Suppressor macrophage (primary cell): ENCODE results near the gene IL5.
"Not testable (repeated sequence)": the region's sequence is repeated elsewhere in the genome, so short reads cannot be mapped to it uniquely, and the experiment has no call there.

Experiments used
- DNase-seq, 4 experiments: peaks; one replicate each; pipeline ENCODE4 v3.0.0-alpha.2; 2020 to 2022

IL5 gene

GRCh38 chr5:132528866-132529634 is 14.3 kb downstream of the IL5 start:
- no peak for DNase-seq

GRCh38 chr5:132528021-132528420 is 15.3 kb downstream of the IL5 start:
- no peak for DNase-seq

- DNase-seq, result peak in 1 of 4 experiments; percentile 3
Measured at GRCh38 chr5:132526974-132527564, 16.3 kb downstream of the IL5 start.

- DNase-seq, result peak; percentile 69 to 85 (median 72)
Measured at GRCh38 chr5:132526290-132526973, 16.9 kb downstream of the IL5 start.

- DNase-seq, result peak in 2 of 4 experiments; percentile 15 to 19
Measured at GRCh38 chr5:132525299-132525724, 18.0 kb downstream of the IL5 start.

- not testable (repeated sequence) for DNase-seq
Measured at GRCh38 chr5:132524877-132525276, 18.4 kb downstream of the IL5 start.

DNA sequence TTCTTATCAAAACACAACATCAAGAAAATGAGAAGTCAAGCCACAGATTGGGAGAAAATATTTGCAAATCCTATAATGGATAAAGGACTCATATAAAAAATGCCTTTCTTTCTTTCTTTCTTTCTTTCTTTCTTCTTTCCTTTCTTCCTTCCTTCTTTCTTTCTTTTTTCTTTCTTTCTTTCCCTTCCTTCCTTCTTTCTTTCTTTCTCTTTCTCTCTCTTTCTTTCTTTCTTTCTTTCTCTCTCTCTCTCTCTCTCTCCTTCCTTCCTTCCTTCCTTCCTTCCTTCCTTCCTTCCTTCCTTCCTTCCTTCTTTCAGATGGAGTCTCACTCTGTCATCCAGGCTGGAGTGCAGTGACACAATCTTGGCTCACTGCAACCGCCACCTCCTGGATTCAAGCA is 21.3 kb downstream of the IL5 start:
- not testable (repeated sequence) for DNase-seq

- not testable (repeated sequence) for DNase-seq
Measured at GRCh38 chr5:132513618-132514336, 29.5 kb downstream of the IL5 start.

GRCh38 chr5:132510076-132510475 is 33.2 kb downstream of the IL5 start:
- DNase-seq, result no peak

- peak in 3 of 4 experiments; percentile 40 to 56 (median 48) for DNase-seq
Measured at GRCh38 chr5:132506094-132506692, 37.1 kb downstream of the IL5 start.

- no peak for DNase-seq
Measured at GRCh38 chr5:132505641-132506040, 37.7 kb downstream of the IL5 start.

- no peak for DNase-seq
Measured at GRCh38 chr5:132504746-132505145, 38.6 kb downstream of the IL5 start.

- DNase-seq, result no peak
Measured at GRCh38 chr5:132503244-132503643, 40.1 kb downstream of the IL5 start.

DNA sequence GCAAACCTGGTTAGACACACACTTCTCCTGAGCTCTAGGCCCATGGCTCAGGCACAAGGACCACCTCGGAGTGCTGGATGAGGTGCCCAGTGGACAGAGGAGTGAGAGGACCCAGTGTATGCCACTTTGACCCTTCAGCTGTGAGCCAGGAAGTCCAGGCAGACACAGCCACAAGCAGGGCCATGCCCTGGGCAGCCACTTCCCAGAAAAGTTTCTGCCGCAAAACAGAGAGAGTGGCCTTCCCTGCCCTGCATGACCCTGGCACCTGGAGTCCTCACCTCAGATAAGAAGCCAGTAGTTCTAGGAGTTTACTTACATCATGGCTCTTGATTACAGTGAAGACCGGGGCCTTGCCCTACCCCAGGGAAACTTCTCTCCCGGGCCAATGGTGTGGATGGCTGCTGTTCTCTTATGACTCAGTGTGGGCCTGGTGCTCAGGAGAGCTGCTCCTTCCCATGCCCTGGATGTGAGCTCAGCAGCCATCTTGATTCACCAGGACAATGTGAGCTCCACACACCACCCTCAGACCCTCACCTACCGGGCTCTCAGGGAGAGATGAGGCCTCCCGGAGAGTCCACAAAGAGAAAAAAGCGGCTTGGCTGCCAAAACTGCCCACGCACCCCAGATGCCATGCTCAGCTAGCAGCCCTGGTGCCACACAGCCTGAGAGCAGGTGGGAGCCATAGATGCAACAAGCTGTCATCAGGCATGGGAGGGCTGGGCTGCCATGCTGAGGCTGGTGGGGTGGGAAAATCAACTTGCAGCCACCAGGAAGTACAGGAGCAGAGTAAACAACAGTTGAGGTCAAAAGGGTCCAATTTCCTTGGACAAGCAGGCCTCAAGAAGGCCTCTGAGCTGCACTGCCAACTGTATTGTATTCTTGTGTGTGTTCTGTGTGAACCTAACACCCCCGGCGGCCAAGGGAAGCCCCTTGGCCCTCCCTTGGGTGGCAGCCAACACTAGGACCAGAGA is 41.1 kb downstream of the IL5 start:
- no peak for DNase-seq

DNA sequence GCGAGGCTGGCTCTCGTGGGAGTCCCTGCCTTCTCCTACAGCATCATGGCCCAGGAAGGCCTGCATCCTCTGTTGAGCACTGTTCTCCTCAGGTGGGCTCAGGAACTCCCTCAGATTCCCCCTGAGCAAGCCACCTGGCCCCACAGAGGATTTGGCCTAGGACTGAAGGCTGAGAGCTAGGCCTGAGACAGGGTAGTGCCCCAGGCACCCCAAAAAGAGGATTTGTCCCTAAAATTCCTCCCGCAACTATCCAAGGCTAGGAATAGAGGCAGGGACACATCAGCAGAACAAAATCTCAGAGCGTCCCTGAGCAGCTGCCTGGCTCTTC is 41.7 kb downstream of the IL5 start:
- DNase-seq, result no peak

GRCh38 chr5:132500931-132501628 is 42.2 kb downstream of the IL5 start:
- peak; percentile 69 to 88 (median 76) for DNase-seq

DNA sequence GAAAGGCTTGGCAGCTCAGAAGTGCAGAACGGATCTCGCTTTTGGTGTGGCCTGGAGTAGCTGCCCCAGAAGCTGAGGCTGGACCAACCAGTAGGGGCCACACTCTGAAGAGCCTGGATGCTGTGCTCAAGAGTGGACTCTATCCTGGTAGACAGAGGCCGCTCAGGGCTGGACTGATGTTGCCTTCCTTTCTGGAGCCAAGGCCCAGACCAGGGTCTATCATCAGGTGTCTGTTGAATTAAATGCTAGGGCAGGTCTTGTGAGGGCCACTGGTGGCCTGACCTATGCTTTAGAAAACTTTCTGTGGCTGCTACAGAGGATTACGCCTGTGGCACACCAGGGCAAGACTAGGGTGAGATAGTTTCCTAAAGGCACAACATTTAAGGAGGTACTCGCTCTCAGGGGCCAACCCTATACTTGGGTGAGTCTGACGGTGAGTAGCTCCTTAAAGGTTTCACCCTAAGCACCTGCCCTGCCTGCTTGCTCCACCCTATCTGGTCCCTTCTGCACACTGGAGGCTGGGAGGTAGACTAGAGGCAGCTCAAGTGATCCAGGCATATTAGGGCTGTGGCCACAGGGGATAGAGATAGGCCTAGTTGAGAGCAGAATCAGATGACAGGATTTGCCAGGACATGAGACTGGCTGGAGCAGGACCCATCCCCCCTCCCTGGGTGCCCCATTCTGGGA is 42.9 kb downstream of the IL5 start:
- no peak for DNase-seq

DNA sequence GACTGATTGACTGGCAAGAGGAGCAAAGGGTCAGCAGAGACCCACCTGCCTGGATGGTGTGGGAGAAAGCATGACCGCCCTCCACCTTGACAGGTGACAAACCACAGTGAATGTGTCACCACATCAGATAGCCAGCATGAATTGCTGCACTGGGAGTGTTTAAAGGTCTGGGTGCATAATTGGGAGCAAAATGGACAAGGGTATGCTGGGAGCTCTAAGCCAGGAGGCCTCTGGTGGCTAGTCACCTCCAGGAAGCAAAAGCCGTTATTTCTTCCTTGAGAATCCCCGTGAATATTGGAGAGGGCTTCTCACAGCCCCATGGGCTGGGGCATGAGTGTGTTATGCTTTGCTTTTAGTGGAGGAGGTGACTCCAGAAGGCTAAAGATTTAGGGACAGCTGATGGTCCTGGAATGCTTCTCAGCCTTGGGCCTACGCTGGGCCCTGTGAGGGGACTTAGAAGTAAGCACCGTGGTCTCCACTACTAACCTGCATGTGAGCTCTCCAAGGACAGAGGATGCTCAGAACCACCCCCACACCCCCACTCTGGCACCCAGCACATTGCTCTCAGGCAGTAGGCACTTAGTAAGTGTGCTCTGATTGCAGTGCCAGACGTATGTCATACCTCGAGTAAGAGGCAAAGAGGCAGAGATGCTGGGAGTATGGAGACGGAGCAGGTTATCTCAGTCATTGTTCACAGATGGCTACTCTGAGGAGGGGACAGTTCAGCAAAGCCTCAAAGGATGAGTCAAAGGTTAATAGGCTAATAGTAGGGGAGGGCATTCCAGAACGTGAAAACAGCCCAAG is 43.7 kb downstream of the IL5 start:
- DNase-seq, result no peak

DNA sequence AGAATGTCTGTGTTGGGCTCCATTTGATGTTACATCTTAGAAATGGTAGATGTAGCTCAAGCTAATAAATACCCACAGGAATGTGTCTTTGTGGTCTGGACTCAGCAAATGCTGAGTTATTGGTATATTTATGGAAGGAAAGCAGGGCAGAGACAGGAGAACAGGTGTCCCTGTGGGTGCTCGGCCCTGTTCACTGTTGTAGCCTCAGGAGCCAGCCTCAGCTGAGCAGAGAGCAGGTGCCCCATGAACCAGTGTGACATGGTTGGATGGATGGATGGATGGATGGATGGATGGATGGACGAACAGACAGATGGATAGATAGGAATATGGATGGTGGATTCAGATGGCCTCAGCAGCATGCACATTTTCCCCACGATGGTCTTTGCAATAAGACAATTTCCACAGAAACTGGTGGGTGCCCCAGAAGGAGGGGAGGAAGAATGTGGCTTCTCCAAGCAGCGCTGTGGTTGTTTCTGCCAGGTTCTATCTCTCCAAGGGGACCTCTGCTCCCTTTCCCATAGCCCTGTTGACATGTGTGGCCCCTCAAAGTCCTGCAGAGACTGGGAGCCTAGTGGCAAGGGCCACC is 44.5 kb downstream of the IL5 start:
- no peak for DNase-seq
